22Rv1 (cell line): ENCODE data around the gene VCAN.

Source experiments
- CTCF ChIP-seq: fragments of 450-650 bp; IDR thresholded peaks from 2 replicates; pipeline ENCODE4 v1.5.1; 2017; ENCODE audit warnings: mild to moderate bottlenecking
- ZFX ChIP-seq: fragments of 450-650 bp; IDR thresholded peaks from 2 replicates; pipeline ENCODE4 v1.6.1; 2017; ENCODE audit warnings: antibody characterized with exemption, borderline replicate concordance

GRCh38 chr5:83443534-83443933 lies 28.0 kb upstream of the VCAN start:
- TF ChIP-seq CTCF (no peak), ZFX (no peak)
